ENCODE results near the gene MPZL2. TPM values are rescaled to one million over a fixed set of nuclear protein-coding genes. Genes with fewer than 3 reads are reported as not detected.

The MPZL2 gene
- 100 to 1,000 TPM; 111 to 117 TPM for total RNA-seq
- polyA plus RNA-seq (ENCODE audit: insufficient read length in 6 of 6) = 10 to 100 TPM; 52.0 to 89.4 (median 66.6) TPM
- long read RNA-seq, donor 1, transcript MPZL2-206 (4 exons, 1,531 nt) = minor isoform, 9 of 32 reads
- long read RNA-seq, donor 1, transcript MPZL2-201 (6 exons, 2,620 nt) = major isoform, 17 of 32 reads
- long read RNA-seq, donor 1, transcript MPZL2-204 (2 exons, 908 nt) = minor isoform, 5 of 32 reads
- long read RNA-seq, donor 1, partial matches to known transcripts = 0 of 32 reads
- long read RNA-seq, donor 1, other reads (novel, unspliced or antisense) = 0 of 32 reads
- long read RNA-seq, donor 2, transcript MPZL2-201 (6 exons, 2,620 nt) = major isoform, 10 of 22 reads
- long read RNA-seq, donor 2, partial matches to known transcripts = 0 of 22 reads
- long read RNA-seq, donor 2, other reads (novel, unspliced or antisense) = 0 of 22 reads
- long read RNA-seq, donor 3, partial matches to known transcripts = 0 of 13 reads
- long read RNA-seq, donor 3, other reads (novel, unspliced or antisense) = 0 of 13 reads
- long read RNA-seq, donor 4, transcript MPZL2-202 (5 exons, 1,370 nt) = major isoform, 9 of 17 reads
- long read RNA-seq, donor 4, transcript MPZL2-201 (6 exons, 2,620 nt) = minor isoform, 5 of 17 reads
- long read RNA-seq, donor 4, partial matches to known transcripts = 1 of 17 reads
- long read RNA-seq, donor 4, other reads (novel, unspliced or antisense) = 2 of 17 reads
- long read RNA-seq, donor 5, transcript MPZL2-206 (4 exons, 1,531 nt) = minor isoform, 5 of 23 reads
- long read RNA-seq, donor 5, transcript MPZL2-201 (6 exons, 2,620 nt) = major isoform, 14 of 23 reads
- long read RNA-seq, donor 5, partial matches to known transcripts = 0 of 23 reads
- long read RNA-seq, donor 5, other reads (novel, unspliced or antisense) = 0 of 23 reads
- long read RNA-seq, donor 6, transcript MPZL2-201 (6 exons, 2,620 nt) = major isoform, 9 of 19 reads
- long read RNA-seq, donor 6, transcript MPZL2-202 (5 exons, 1,370 nt) = minor isoform, 6 of 19 reads
- long read RNA-seq, donor 6, partial matches to known transcripts = 0 of 19 reads
- long read RNA-seq, donor 6, other reads (novel, unspliced or antisense) = 0 of 19 reads
- long read RNA-seq, donor 7, transcript MPZL2-201 (6 exons, 2,620 nt) = major isoform, 9 of 13 reads
- long read RNA-seq, donor 7, partial matches to known transcripts = 0 of 13 reads
- long read RNA-seq, donor 7, other reads (novel, unspliced or antisense) = 0 of 13 reads
- long read RNA-seq, donor 8, transcript MPZL2-201 (6 exons, 2,620 nt) = major isoform, 10 of 15 reads
- long read RNA-seq, donor 8, partial matches to known transcripts = 0 of 15 reads
- long read RNA-seq, donor 8, other reads (novel, unspliced or antisense) = 0 of 15 reads
- long read RNA-seq, donor 9 = 0 reads
- long read RNA-seq, donor 10, transcript MPZL2-201 (6 exons, 2,620 nt) = major isoform, 7 of 14 reads
- long read RNA-seq, donor 10, transcript MPZL2-202 (5 exons, 1,370 nt) = major isoform, 7 of 14 reads
- long read RNA-seq, donor 10, partial matches to known transcripts = 0 of 14 reads
- long read RNA-seq, donor 10, other reads (novel, unspliced or antisense) = 0 of 14 reads
- long read RNA-seq, donor 11 = 0 reads
- long read RNA-seq, donor 12, transcript MPZL2-201 (6 exons, 2,620 nt) = major isoform, 6 of 26 reads
- long read RNA-seq, donor 12, partial matches to known transcripts = 9 of 26 reads
- long read RNA-seq, donor 12, other reads (novel, unspliced or antisense) = 0 of 26 reads

DNA sequence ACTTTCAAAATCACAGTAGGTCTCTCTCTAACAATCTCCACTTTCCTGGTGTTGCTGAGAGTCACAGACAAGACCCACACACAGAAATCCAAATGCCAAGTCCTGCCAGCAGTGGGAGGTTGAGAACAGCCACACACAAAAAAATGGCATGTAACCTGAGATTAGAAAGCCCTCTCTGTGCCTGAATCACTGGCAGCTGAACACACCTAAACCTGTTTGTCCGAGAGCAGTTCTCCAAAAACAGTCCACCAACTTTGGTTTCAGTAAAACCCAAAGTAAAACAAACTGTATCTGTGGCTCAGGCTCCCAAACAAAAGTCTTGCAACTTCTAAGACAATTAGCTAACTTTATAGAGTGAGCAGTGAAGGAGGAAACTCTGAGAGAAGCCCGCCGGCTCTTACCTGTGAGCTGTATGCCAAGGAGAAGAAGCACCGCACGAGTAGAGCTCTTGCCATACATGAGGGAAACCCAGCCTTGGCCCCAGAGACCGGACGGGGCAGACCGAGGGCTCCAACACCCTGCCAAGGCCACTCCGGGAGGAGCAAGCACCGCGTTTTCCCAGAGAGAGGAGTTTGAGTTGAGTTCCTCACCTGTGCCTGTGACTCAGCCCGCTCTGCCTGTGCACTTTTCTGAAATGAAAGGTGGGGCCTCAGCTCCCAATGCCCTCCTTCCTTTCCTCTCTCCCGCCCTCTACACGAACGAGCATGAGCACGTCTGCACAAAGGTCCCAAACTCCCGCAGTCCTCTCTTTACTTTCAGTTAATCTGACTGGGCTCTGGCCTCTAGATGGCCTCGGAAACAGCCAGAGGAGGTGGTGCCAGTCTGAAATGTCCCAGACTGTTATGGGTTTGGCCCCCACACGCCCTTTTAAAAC is at the start of gene MPZL2:
MPZL2 (minus strand) TSS at position 603 of the 874 bp plus-strand sequence; CDS start at position 459, 144 bp downstream.
- Histone ChIP-seq H3K9me3 (peaks cover 0 to 2% of the 10 kb centered on the region in 2 donors), H3K4me3 (peak within 1 kb of the TSS; percentile 29 to 46), H3K27me3 (no peaks in the 10 kb centered on the region), H3K36me3 (peaks cover 0 to 11% of the 10 kb centered on the region in 2 donors), H3K4me1 (peaks cover 2 to 44% of the 10 kb centered on the region in 2 donors), H3K27ac (peak within 1 kb of the TSS; percentile 70 to 79)
- ATAC-seq (peak; percentile 89), DNase-seq (peak in 3 of 4 donors; percentile 68 to 83 (median 82))
- intact Hi-C loops (cut with DNase I) = no loop called here
- TF ChIP-seq, protein P1, sequence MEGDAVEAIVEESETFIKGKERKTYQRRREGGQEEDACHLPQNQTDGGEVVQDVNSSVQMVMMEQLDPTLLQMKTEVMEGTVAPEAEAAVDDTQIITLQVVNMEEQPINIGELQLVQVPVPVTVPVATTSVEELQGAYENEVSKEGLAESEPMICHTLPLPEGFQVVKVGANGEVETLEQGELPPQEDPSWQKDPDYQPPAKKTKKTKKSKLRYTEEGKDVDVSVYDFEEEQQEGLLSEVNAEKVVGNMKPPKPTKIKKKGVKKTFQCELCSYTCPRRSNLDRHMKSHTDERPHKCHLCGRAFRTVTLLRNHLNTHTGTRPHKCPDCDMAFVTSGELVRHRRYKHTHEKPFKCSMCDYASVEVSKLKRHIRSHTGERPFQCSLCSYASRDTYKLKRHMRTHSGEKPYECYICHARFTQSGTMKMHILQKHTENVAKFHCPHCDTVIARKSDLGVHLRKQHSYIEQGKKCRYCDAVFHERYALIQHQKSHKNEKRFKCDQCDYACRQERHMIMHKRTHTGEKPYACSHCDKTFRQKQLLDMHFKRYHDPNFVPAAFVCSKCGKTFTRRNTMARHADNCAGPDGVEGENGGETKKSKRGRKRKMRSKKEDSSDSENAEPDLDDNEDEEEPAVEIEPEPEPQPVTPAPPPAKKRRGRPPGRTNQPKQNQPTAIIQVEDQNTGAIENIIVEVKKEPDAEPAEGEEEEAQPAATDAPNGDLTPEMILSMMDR (IDR thresholded peaks at IDR 0.05) = no peak

DNA sequence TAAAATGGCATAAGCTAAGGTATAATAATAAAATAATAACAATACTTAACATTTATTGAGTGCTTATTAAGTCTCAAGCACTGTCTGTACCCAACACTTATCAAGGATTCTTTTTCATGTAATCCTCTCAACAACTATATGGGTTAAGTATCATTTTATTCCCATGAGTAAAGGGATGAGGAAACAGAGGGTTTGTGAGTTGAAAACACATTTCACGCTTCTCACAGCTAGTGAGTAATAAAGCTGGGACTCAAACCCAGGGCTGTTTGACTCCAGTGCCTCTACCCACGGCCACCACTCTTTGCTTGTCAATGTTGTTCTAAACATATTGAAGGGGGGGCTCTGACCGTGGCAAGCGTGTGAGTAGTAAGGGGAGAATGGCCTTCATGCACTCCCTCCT is 49.1 kb upstream of the MPZL2 start:
- Histone ChIP-seq H3K4me1 (peaks cover 26 to 34% of the 10 kb centered on the region in 2 donors), H3K4me3 (no peak overlapping the region), H3K9me3 (no peaks in the 10 kb centered on the region), H3K27ac (no peak overlapping the region), H3K36me3 (no peaks in the 10 kb centered on the region), H3K27me3 (peaks cover 0 to 16% of the 10 kb centered on the region in 2 donors)
- TF ChIP-seq, protein P1 (IDR thresholded peaks at IDR 0.05) = no peak
- intact Hi-C loops (cut with DNase I) = no loop called here
- no peak for ATAC-seq
- no peak for DNase-seq

DNA sequence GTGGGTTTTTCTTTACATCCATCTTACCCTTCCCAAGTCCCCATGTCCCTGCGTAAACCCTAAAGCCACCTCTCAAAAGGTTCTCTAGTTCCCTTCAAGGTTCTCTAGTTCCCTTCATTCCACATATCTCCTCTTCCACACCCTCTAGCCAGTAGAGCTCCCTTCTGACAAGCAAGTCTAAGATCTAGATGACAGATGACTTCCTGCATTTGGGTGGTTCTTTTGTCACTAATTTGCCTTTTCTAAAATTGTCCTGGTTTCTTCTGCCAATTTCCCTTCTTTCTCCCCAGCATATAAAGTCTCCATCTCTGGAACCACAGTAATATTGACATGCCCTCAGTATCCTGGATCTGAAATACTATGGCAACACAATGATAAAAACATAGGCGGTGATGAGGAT is 48.2 kb upstream of the MPZL2 start:
- ATAC-seq (no peak), DNase-seq (no peak)
- Histone ChIP-seq H3K36me3 (no peaks in the 10 kb centered on the region), H3K4me1 (peaks cover 21 to 25% of the 10 kb centered on the region in 2 donors), H3K4me3 (no peak overlapping the region), H3K9me3 (no peaks in the 10 kb centered on the region), H3K27me3 (peaks cover 0 to 16% of the 10 kb centered on the region in 2 donors), H3K27ac (no peak overlapping the region)
- TF ChIP-seq, protein P1 (IDR thresholded peaks at IDR 0.05) = no peak
- intact Hi-C loops (cut with DNase I) = no loop called here

DNA sequence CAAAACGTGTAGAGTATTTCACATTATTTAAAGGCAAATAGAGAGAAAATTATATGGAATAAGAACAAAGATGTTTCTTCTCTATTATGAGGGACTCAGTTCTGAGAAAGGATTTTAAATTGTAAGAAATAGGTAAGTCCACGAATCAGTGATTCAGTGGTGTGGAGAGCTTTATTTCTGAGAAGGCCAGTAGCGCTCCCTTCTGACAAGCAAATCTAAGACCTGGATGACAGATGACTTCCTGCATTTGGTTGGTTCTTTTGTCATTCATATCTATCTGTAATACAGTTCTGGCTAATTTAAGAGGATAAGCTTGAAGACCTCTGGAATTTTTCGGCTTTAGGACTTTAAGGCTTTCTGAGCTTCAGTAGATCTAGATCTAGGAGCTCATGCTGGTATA is 47.4 kb upstream of the MPZL2 start:
- no peaks in the 10 kb centered on the region for H3K9me3 ChIP-seq
- no peak for ATAC-seq
- no peaks in the 10 kb centered on the region for H3K36me3 ChIP-seq
- H3K27ac ChIP-seq = no peak overlapping the region
- H3K4me3 ChIP-seq = no peak overlapping the region
- intact Hi-C loops (cut with DNase I) = no loop called here
- no peak for DNase-seq
- peaks cover 15 to 17% of the 10 kb centered on the region in 2 donors for H3K4me1 ChIP-seq
- H3K27me3 ChIP-seq = peaks cover 0 to 16% of the 10 kb centered on the region in 2 donors
- TF ChIP-seq, protein P1 (IDR thresholded peaks at IDR 0.05) = no peak

Measured in left lung (tissue), 14 donors.